ENCODE results near the gene ACADM.
"Not testable (repeated sequence)": the region's sequence is repeated elsewhere in the genome, so short reads cannot be mapped to it uniquely, and the experiment has no call there.

ACADM gene

DNA sequence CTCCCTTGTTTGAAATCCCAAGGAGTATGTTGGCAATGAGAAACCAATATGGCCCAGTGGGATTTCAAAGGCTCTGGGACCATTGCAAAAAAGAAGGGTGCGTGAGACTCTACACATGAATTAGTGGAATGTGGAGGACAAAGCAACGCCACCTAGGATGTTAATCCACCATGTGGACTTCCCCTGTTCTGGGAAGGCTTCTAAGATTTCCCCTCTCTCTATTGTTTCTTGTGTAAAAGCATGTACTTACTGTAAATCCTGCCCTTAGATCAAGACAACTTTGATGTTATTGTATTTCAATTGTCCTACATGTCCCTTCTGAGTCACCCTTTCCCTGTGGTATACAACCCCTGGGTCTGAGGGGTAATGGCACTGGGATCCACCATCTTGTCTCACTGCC, 4.7 kb upstream of the ACADM start:
- Histone ChIP-seq H3K9me3 (ENCODE audit: control insufficient read depth, insufficient read depth, low read length) (no peaks in the 10 kb centered on the region), H3K27ac (ENCODE audit: low read length) (no peak overlapping the region), H3K4me3 (ENCODE audit: low read length) (no peak overlapping the region), H3K4me1 (ENCODE audit: control insufficient read depth, insufficient read depth, low read length) (no peaks in the 10 kb centered on the region), H3K36me3 (ENCODE audit: control insufficient read depth, insufficient read depth, low read length) (no peaks in the 10 kb centered on the region), H3K27me3 (ENCODE audit: control insufficient read depth, insufficient read depth, low read length) (no peaks in the 10 kb centered on the region)
- DNase-seq (ENCODE audit: low read depth, low spot score), result no peak
- no CpG with 5 or more reads among the region's 2 CpGs for WGBS (ENCODE audit: insufficient coverage, insufficient read length)

DNA sequence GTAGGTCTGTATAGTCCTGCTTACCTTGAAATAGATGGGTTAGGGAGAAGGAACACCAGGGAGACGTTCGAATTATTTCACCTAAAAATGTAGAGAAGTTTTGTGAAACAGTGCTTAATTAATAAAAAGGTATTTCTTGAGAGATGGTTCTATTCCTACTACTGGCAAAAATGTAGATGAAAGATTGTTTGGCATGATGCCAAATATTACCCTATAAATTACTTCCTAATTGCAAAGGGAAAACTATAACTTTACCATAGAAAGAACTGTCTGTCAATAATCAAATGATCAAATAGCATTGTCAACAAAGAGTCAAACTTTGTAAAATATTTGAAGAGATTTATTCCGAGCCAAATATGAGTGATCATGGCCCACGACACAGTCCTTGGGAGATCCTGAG, 4.2 kb upstream of the ACADM start:
- H3K36me3 ChIP-seq (ENCODE audit: control insufficient read depth, insufficient read depth, low read length), result no peaks in the 10 kb centered on the region

GRCh38 chr1:75720820-75721219, 3.7 kb upstream of the ACADM start:
- no peaks in the 10 kb centered on the region; the same call in 1 of the 2 replicates for H3K4me1 ChIP-seq (ENCODE audit: control insufficient read depth, insufficient read depth, low read length)
- no CpG with 5 or more reads among the region's 1 CpG for WGBS (ENCODE audit: insufficient coverage, insufficient read length)
- no peak for DNase-seq (ENCODE audit: low read depth, low spot score)
- no peaks in the 10 kb centered on the region for H3K9me3 ChIP-seq (ENCODE audit: control insufficient read depth, insufficient read depth, low read length)
- H3K4me3 ChIP-seq (ENCODE audit: low read length), result no peak overlapping the region
- no peaks in the 10 kb centered on the region for H3K27me3 ChIP-seq (ENCODE audit: control insufficient read depth, insufficient read depth, low read length)
- H3K36me3 ChIP-seq (ENCODE audit: control insufficient read depth, insufficient read depth, low read length), result no peaks in the 10 kb centered on the region
- H3K27ac ChIP-seq (ENCODE audit: low read length), result no peak overlapping the region

More for the DNA sequence above, 4.2 kb upstream of the ACADM start:
- H3K4me3 ChIP-seq (ENCODE audit: low read length), result no peak overlapping the region
- no peaks in the 10 kb centered on the region for H3K27me3 ChIP-seq (ENCODE audit: control insufficient read depth, insufficient read depth, low read length)
- DNase-seq (ENCODE audit: low read depth, low spot score), result no peak
- H3K4me1 ChIP-seq (ENCODE audit: control insufficient read depth, insufficient read depth, low read length), result no peaks in the 10 kb centered on the region
- H3K9me3 ChIP-seq (ENCODE audit: control insufficient read depth, insufficient read depth, low read length), result no peaks in the 10 kb centered on the region
- no CpG with 5 or more reads among the region's 4 CpGs for WGBS (ENCODE audit: insufficient coverage, insufficient read length)
- H3K27ac ChIP-seq (ENCODE audit: low read length), result no peak overlapping the region

- H3K36me3 ChIP-seq (ENCODE audit: control insufficient read depth, insufficient read depth, low read length); DNase-seq (ENCODE audit: low read depth, low spot score); H3K4me1 ChIP-seq (ENCODE audit: control insufficient read depth, insufficient read depth, low read length); H3K9me3 ChIP-seq (ENCODE audit: control insufficient read depth, insufficient read depth, low read length); H3K27ac ChIP-seq (ENCODE audit: low read length); H3K4me3 ChIP-seq (ENCODE audit: low read length); H3K27me3 ChIP-seq (ENCODE audit: control insufficient read depth, insufficient read depth, low read length): not testable (repeated sequence)
- WGBS (ENCODE audit: insufficient coverage, insufficient read length), result no CpG with 5 or more reads among the region's 8 CpGs
These were observed 2.3 kb upstream of the ACADM start for GRCh38 chr1:75722246-75722645.

- no peak for DNase-seq (ENCODE audit: low read depth, low spot score)
- WGBS (ENCODE audit: insufficient coverage, insufficient read length), result no CpG with 5 or more reads among the region's 9 CpGs
- Histone ChIP-seq H3K9me3 (ENCODE audit: control insufficient read depth, insufficient read depth, low read length) (no peaks in the 10 kb centered on the region), H3K36me3 (ENCODE audit: control insufficient read depth, insufficient read depth, low read length) (no peaks in the 10 kb centered on the region), H3K4me1 (ENCODE audit: control insufficient read depth, insufficient read depth, low read length) (peaks cover 1% of the 10 kb centered on the region; the same call in 1 of the 2 replicates), H3K27me3 (ENCODE audit: control insufficient read depth, insufficient read depth, low read length) (no peaks in the 10 kb centered on the region), H3K27ac (ENCODE audit: low read length) (no peak overlapping the region), H3K4me3 (ENCODE audit: low read length) (no peak overlapping the region)
These were observed 1.5 kb upstream of the ACADM start for GRCh38 chr1:75722966-75723365.

- Histone ChIP-seq H3K27me3 (ENCODE audit: control insufficient read depth, insufficient read depth, low read length) (no peaks in the 10 kb centered on the region), H3K9me3 (ENCODE audit: control insufficient read depth, insufficient read depth, low read length) (no peaks in the 10 kb centered on the region), H3K36me3 (ENCODE audit: control insufficient read depth, insufficient read depth, low read length) (no peaks in the 10 kb centered on the region), H3K27ac (ENCODE audit: low read length) (no peak overlapping the region), H3K4me1 (ENCODE audit: control insufficient read depth, insufficient read depth, low read length) (peaks cover 1% of the 10 kb centered on the region; the same call in 1 of the 2 replicates), H3K4me3 (ENCODE audit: low read length) (peak overlapping the region; percentile 83; the same call in 1 of the 2 replicates)
- WGBS (ENCODE audit: insufficient coverage, insufficient read length), result no CpG with 5 or more reads among the region's 30 CpGs
- DNase-seq (ENCODE audit: low read depth, low spot score), result peak; percentile 61
These were observed 479 bp upstream of the ACADM start for GRCh38 chr1:75723989-75724471.

- Histone ChIP-seq H3K4me3 (ENCODE audit: low read length) (peak overlapping the region; percentile 28; the same call in 1 of the 2 replicates), H3K9me3 (ENCODE audit: control insufficient read depth, insufficient read depth, low read length) (no peaks in the 10 kb centered on the region), H3K27me3 (ENCODE audit: control insufficient read depth, insufficient read depth, low read length) (no peaks in the 10 kb centered on the region), H3K4me1 (ENCODE audit: control insufficient read depth, insufficient read depth, low read length) (peaks cover 1% of the 10 kb centered on the region), H3K36me3 (ENCODE audit: control insufficient read depth, insufficient read depth, low read length) (no peaks in the 10 kb centered on the region), H3K27ac (ENCODE audit: low read length) (no peak overlapping the region)
- no peak for DNase-seq (ENCODE audit: low read depth, low spot score)
- WGBS (ENCODE audit: insufficient coverage, insufficient read length), result no CpG with 5 or more reads among the region's 1 CpG
These were observed 757 bp downstream of the ACADM start for GRCh38 chr1:75725266-75725665.

GRCh38 chr1:75725861-75726361, 1.4 kb downstream of the ACADM start:
- no peaks in the 10 kb centered on the region for H3K9me3 ChIP-seq (ENCODE audit: control insufficient read depth, insufficient read depth, low read length)

DNA sequence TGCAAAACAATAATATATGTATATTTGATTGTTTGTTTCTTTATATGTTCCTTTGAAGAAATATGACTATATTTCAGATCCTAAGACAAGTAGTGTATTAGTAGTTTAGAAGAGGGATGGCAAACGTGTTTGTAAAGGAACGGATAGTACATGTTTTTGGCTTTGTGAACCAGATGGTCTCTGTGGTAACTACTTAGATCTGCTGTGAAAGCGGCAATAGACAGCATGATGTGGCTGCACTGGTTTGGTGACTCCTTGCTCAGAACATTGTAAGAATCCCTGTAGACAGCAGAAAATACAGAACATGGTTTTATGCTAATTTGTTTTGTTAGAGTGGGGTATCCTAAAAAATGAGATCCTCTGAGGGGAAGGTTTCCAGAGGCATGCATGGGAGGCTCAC, 3.1 kb downstream of the ACADM start:
- H3K9me3 ChIP-seq (ENCODE audit: control insufficient read depth, insufficient read depth, low read length), result no peaks in the 10 kb centered on the region
- no peaks in the 10 kb centered on the region for H3K36me3 ChIP-seq (ENCODE audit: control insufficient read depth, insufficient read depth, low read length)
- H3K27me3 ChIP-seq (ENCODE audit: control insufficient read depth, insufficient read depth, low read length), result no peaks in the 10 kb centered on the region
- H3K4me1 ChIP-seq (ENCODE audit: control insufficient read depth, insufficient read depth, low read length), result peaks cover 1% of the 10 kb centered on the region
- DNase-seq (ENCODE audit: low read depth, low spot score), result no peak
- H3K27ac ChIP-seq (ENCODE audit: low read length), result no peak overlapping the region
- H3K4me3 ChIP-seq (ENCODE audit: low read length), result no peak overlapping the region
- 100% methylated on average over 2 of the region's 3 CpGs for WGBS (ENCODE audit: insufficient coverage, insufficient read length)

More at GRCh38 chr1:75725861-75726361, 1.4 kb downstream of the ACADM start:
- Histone ChIP-seq H3K27me3 (ENCODE audit: control insufficient read depth, insufficient read depth, low read length) (no peaks in the 10 kb centered on the region), H3K27ac (ENCODE audit: low read length) (no peak overlapping the region), H3K4me3 (ENCODE audit: low read length) (no peak overlapping the region), H3K36me3 (ENCODE audit: control insufficient read depth, insufficient read depth, low read length) (no peaks in the 10 kb centered on the region), H3K4me1 (ENCODE audit: control insufficient read depth, insufficient read depth, low read length) (peaks cover 1% of the 10 kb centered on the region)
- no CpG with 5 or more reads among the region's 11 CpGs for WGBS (ENCODE audit: insufficient coverage, insufficient read length)
- no peak for DNase-seq (ENCODE audit: low read depth, low spot score)

DNA sequence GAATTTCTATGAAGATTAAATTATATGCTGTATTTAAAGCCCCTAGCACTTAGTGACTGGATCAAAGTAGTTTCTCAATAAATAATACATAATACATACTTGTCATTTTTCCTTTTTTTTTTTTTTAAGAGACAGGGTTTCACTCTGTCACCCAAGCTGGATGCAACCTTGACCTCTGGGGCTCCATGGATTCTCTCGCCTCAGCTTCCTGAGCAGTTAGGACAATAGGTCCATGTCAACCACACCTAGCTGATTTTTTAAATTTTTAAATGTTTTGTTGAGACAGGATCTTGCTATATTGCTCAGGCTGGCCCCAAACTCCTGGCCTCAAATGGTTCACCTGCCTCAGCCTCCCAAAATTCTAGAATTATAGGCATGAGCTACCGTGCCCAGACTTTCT, 5.9 kb downstream of the ACADM start:
- Histone ChIP-seq H3K27me3 (ENCODE audit: control insufficient read depth, insufficient read depth, low read length) (no peaks in the 10 kb centered on the region), H3K36me3 (ENCODE audit: control insufficient read depth, insufficient read depth, low read length) (no peaks in the 10 kb centered on the region; the same call in 1 of the 2 replicates), H3K4me3 (ENCODE audit: low read length) (no peak overlapping the region), H3K27ac (ENCODE audit: low read length) (no peak overlapping the region), H3K9me3 (ENCODE audit: control insufficient read depth, insufficient read depth, low read length) (no peaks in the 10 kb centered on the region), H3K4me1 (ENCODE audit: control insufficient read depth, insufficient read depth, low read length) (peaks cover 1% of the 10 kb centered on the region)
- no peak for DNase-seq (ENCODE audit: low read depth, low spot score)
- no CpG with 5 or more reads among the region's 2 CpGs for WGBS (ENCODE audit: insufficient coverage, insufficient read length)

DNA sequence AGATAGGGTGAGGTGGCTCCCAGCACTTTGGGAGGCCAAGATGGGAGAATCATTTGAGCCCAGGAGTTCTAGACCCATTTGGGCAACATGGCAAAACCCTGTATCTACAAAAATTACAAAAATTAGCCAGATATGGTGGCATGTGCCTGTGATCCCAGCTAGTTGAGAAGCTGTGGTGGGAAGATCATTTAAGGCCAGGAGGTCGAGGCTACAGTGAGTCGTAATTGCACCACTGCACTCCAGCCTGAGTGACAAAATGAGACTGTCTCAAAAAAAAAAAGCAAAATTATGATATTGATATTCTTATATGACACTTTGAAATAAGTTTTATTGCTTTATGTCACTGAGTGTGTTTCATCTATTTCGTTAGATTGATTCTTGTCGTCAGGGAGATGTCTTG, 7.4 kb downstream of the ACADM start:
- H3K4me3 ChIP-seq (ENCODE audit: low read length), result no peak overlapping the region
- no peak for DNase-seq (ENCODE audit: low read depth, low spot score)
- H3K36me3 ChIP-seq (ENCODE audit: control insufficient read depth, insufficient read depth, low read length), result no peaks in the 10 kb centered on the region; the same call in 1 of the 2 replicates
- no peaks in the 10 kb centered on the region for H3K27me3 ChIP-seq (ENCODE audit: control insufficient read depth, insufficient read depth, low read length)
- no peaks in the 10 kb centered on the region for H3K9me3 ChIP-seq (ENCODE audit: control insufficient read depth, insufficient read depth, low read length)
- H3K27ac ChIP-seq (ENCODE audit: low read length), result no peak overlapping the region
- WGBS (ENCODE audit: insufficient coverage, insufficient read length), result no CpG with 5 or more reads among the region's 4 CpGs
- H3K4me1 ChIP-seq (ENCODE audit: control insufficient read depth, insufficient read depth, low read length), result no peaks in the 10 kb centered on the region; the same call in 1 of the 2 replicates
